ENCODE measurements around the gene RGS18.

- TF ChIP-seq CTCF (conservative IDR thresholded peaks at IDR 0.05; ENCODE audit: low read depth, low read length) (no peak), EZH2 (IDR thresholded peaks at IDR 0.05; ENCODE audit: borderline replicate concordance, low read depth, low read length, poor library complexity, severe bottlenecking) (no peak)
Observed at GRCh38 chr1:192158181-192158580, at the start of gene RGS18.
